GM18951 (cell line): ENCODE measurements around the gene C1orf174.

ENCODE experiments used
- POLR2A ChIP-seq: IDR thresholded peaks from 4 replicates; pipeline ENCODE4 v1.6.1; 2011; ENCODE audit warnings: mild to moderate bottlenecking; ENCODE audit not compliant: insufficient read length, insufficient read depth; ENCODE audit errors: extremely low read depth
- in situ Hi-C: fragments of 300-500 bp; cut with MboI; formaldehyde crosslinking; loops from one replicate; pipeline ENCODE4 v1.12.0; 2022; ENCODE audit warnings: low sequenced_read_pairs, mixed read lengths, inconsistent platforms; ENCODE audit not compliant: unreplicated experiment

The C1orf174 gene

GRCh38 chr1:3939242-3940080 is 39.4 kb upstream of the C1orf174 start:
- in situ Hi-C loops, result no loop called here
- no peak for TF ChIP-seq POLR2A

GRCh38 chr1:3932156-3932919 is 32.3 kb upstream of the C1orf174 start:
- TF ChIP-seq POLR2A, result no peak
- in situ Hi-C loops, result no loop called here

GRCh38 chr1:3931007-3931912 is 31.2 kb upstream of the C1orf174 start:
- in situ Hi-C loops, result no loop called here
- TF ChIP-seq POLR2A, result no peak

- TF ChIP-seq POLR2A, result no peak
- in situ Hi-C loops, result no loop called here
These were observed 30.4 kb upstream of the C1orf174 start for GRCh38 chr1:3930301-3931006.

GRCh38 chr1:3929126-3929525 is 29.1 kb upstream of the C1orf174 start:
- TF ChIP-seq POLR2A, result no peak
- in situ Hi-C loops, result no loop called here

- in situ Hi-C loops, result no loop called here
- TF ChIP-seq POLR2A, result no peak
These were observed 28.5 kb upstream of the C1orf174 start for GRCh38 chr1:3928586-3928985.

- in situ Hi-C loops, result no loop called here
- no peak for TF ChIP-seq POLR2A
These were observed 26.9 kb upstream of the C1orf174 start for GRCh38 chr1:3926956-3927355.

GRCh38 chr1:3925762-3926161 is 25.7 kb upstream of the C1orf174 start:
- no peak for TF ChIP-seq POLR2A
- in situ Hi-C loops, result no loop called here

- no peak for TF ChIP-seq POLR2A
- in situ Hi-C loops, result no loop called here
These were observed 25.2 kb upstream of the C1orf174 start for GRCh38 chr1:3925256-3925655.

- TF ChIP-seq POLR2A, result no peak
- in situ Hi-C loops, result loop anchor here (25.0 kb wide), 1 partner anchor 887 kb away; no protein-coding TSS in a partner anchor
These were observed 24.8 kb upstream of the C1orf174 start for GRCh38 chr1:3924825-3925220.

- TF ChIP-seq POLR2A, result no peak
- in situ Hi-C loops, result loop anchor here (25.0 kb wide), 1 partner anchor 888 kb away; no protein-coding TSS in a partner anchor
These were observed 24.2 kb upstream of the C1orf174 start for GRCh38 chr1:3924186-3924824.
